ENCODE results near the gene CGB3.

Gene CGB3

DNA sequence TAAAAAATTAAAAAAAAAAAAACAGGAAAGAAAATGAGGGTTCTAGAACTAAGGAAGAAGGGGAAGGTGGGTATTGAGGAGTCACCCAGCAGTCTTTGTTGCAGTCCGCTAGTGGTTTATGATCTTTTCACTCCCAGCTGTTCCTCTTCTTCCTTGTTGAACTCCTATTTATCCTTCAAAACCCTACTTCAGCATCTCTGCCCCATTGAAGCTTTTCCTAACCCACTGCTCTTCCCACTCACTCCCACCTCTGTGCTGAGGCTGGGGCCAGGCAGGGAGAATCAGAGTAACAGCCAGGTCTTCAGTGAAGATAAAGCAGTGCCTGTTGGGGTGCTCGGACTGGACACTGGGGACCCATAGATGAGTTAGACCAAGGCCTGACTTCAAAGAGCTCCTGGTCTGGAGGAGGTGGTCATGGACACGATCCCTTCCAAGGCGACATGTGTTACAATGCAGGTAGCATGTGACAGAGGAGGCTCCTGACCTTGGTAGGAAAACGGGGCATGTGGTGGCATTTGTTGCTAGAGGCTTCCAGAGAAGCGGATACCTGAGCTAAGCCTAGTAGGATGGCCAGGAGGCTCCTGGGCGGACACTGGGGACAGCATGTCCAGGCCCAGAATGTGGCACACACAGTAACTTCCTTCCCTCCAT, 19.0 kb downstream of the CGB3 start (continued):
- TF ChIP-seq ZNF274 (IDR thresholded peaks at IDR 0.05; ENCODE audit: low read length) (no peak), ZNF274 (tag by site-specific recombination; IDR thresholded peaks at IDR 0.05; ENCODE audit: borderline replicate concordance) (no peak), ZNF311 (tag by site-specific recombination; IDR thresholded peaks at IDR 0.05; ENCODE audit: borderline replicate concordance) (no peak), ZNF621 (tag by site-specific recombination; IDR thresholded peaks at IDR 0.05) (no peak), EGR2 (tag by site-specific recombination; IDR thresholded peaks at IDR 0.05; ENCODE audit: low read depth) (peak; percentile 39; the same call in 1 of the 2 replicates)
- TF ChIP-seq, protein P1, sequence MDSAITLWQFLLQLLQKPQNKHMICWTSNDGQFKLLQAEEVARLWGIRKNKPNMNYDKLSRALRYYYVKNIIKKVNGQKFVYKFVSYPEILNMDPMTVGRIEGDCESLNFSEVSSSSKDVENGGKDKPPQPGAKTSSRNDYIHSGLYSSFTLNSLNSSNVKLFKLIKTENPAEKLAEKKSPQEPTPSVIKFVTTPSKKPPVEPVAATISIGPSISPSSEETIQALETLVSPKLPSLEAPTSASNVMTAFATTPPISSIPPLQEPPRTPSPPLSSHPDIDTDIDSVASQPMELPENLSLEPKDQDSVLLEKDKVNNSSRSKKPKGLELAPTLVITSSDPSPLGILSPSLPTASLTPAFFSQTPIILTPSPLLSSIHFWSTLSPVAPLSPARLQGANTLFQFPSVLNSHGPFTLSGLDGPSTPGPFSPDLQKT (IDR thresholded peaks at IDR 0.05; ENCODE audit: borderline replicate concordance, low read depth, low read length): no peak
- TF ChIP-seq, protein P2, sequence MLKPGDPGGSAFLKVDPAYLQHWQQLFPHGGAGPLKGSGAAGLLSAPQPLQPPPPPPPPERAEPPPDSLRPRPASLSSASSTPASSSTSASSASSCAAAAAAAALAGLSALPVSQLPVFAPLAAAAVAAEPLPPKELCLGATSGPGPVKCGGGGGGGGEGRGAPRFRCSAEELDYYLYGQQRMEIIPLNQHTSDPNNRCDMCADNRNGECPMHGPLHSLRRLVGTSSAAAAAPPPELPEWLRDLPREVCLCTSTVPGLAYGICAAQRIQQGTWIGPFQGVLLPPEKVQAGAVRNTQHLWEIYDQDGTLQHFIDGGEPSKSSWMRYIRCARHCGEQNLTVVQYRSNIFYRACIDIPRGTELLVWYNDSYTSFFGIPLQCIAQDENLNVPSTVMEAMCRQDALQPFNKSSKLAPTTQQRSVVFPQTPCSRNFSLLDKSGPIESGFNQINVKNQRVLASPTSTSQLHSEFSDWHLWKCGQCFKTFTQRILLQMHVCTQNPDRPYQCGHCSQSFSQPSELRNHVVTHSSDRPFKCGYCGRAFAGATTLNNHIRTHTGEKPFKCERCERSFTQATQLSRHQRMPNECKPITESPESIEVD (tag by site-specific recombination; IDR thresholded peaks at IDR 0.05): no peak
- TF ChIP-seq, protein P3, sequence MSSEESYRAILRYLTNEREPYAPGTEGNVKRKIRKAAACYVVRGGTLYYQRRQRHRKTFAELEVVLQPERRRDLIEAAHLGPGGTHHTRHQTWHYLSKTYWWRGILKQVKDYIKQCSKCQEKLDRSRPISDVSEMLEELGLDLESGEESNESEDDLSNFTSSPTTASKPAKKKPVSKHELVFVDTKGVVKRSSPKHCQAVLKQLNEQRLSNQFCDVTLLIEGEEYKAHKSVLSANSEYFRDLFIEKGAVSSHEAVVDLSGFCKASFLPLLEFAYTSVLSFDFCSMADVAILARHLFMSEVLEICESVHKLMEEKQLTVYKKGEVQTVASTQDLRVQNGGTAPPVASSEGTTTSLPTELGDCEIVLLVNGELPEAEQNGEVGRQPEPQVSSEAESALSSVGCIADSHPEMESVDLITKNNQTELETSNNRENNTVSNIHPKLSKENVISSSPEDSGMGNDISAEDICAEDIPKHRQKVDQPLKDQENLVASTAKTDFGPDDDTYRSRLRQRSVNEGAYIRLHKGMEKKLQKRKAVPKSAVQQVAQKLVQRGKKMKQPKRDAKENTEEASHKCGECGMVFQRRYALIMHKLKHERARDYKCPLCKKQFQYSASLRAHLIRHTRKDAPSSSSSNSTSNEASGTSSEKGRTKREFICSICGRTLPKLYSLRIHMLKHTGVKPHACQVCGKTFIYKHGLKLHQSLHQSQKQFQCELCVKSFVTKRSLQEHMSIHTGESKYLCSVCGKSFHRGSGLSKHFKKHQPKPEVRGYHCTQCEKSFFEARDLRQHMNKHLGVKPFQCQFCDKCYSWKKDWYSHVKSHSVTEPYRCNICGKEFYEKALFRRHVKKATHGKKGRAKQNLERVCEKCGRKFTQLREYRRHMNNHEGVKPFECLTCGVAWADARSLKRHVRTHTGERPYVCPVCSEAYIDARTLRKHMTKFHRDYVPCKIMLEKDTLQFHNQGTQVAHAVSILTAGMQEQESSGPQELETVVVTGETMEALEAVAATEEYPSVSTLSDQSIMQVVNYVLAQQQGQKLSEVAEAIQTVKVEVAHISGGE (tag by site-specific recombination; conservative IDR thresholded peaks at IDR 0.05; ENCODE audit: low read depth): no peak
- TF ChIP-seq, protein P4, sequence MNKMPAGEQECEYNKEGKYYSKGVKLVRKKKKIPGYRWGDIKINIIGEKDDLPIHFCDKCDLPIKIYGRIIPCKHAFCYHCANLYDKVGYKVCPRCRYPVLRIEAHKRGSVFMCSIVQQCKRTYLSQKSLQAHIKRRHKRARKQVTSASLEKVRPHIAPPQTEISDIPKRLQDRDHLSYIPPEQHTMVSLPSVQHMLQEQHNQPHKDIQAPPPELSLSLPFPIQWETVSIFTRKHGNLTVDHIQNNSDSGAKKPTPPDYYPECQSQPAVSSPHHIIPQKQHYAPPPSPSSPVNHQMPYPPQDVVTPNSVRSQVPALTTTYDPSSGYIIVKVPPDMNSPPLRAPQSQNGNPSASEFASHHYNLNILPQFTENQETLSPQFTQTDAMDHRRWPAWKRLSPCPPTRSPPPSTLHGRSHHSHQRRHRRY (tag by site-specific recombination; IDR thresholded peaks at IDR 0.05): no peak

DNA sequence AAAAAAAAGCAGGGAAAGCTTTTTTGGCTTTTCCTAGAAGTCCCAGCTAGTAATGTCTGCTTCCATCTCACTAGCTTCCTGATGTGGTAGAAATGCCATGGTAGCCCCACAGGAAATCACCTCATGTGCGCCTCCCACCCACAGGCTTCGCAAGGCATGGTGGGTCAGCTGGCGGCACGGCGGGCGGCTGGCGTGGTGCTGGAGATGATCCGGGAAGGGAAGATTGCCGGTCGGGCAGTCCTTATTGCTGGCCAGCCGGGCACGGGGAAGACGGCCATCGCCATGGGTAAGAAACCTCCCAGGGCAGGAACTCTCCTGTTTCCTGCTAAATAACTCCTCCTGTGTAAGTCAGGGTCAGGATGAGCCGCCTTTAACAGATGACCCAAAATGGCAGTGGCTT, 20.0 kb downstream of the CGB3 start:
- ChIA-PET CTCF (interaction anchor here (1.0 to 3.2 kb wide), 3 partner anchors 11 to 102 kb away, joined by 4 to 23 read pairs (median 9); partner anchors contain the start of genes GYS1 and RUVBL2), POLR2A (no interaction called here)
- Histone ChIP-seq H3K27ac (ENCODE audit: extremely low read depth, low read depth, low read length) (no peak overlapping the region), H3K4me1 (ENCODE audit: control insufficient read depth, insufficient read depth, low read length) (no peaks in the 10 kb centered on the region), H3K36me3 (ENCODE audit: control insufficient read depth in 2 of 2, insufficient read depth in 1 of 2, low read length in 2 of 2) (peaks cover 65 to 71% of the 10 kb centered on the region in 2 experiments), H3K4me3 (ENCODE audit: low read depth, low read length) (no peak overlapping the region), H3K9me3 (ENCODE audit: control insufficient read depth, insufficient read depth, low read depth, low read length) (no peaks in the 10 kb centered on the region)
- TF ChIP-seq HOXC10 (CRISPR knock-in tag; IDR thresholded peaks at IDR 0.05): no peak

DNA sequence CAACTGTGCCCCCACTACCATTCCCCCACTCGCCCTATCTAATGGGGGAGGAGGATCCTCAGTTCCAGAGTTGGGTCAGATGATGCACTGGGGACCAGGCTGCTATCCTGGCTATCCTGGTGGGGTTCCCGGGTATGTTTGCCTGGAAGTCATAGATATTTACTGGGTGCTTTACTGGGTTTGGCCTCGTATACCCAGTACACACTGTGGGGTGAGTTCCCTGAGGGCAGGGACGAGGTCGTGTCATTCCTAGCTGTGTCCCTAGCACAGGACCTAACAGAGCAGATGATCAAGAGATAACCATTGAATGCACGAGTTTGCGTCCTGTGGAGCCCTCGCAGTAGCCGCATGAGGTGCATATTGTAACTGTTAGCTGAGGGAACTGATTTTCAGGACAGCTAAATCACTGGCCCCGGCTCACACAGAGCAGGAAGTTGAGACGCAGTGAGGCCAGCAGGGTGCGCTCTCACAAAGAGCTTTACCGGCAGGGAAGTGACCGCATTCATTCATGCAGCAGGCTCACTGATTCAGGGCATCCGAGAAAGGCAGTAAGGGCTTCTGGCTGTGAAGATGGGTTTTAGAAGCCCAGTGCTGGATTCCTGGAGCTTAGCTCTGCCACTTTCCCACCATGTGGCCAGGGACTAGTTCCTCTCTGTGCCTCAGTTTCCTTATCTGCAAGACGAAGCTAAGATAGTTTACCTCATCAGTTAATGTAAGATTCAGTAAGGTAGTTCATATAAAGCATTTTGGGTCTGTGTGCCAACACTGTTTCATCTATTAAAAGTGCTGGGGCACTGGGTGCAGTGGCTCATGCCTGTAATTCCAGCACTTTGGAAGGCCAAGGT, 24.4 kb downstream of the CGB3 start:
- Histone ChIP-seq H3K9me3 (ENCODE audit: control insufficient read depth, insufficient read depth, low read depth, low read length) (no peaks in the 10 kb centered on the region), H3K36me3 (ENCODE audit: control insufficient read depth in 2 of 2, insufficient read depth in 1 of 2, low read length in 2 of 2) (peaks cover 42 to 47% of the 10 kb centered on the region in 2 experiments), H3K27ac (ENCODE audit: extremely low read depth, low read depth, low read length) (no peak overlapping the region), H3K4me1 (ENCODE audit: control insufficient read depth, insufficient read depth, low read length) (0 out of 2 replicates have a peak, but pooled peaks cover 3% of the 10 kb centered on the region), H3K4me3 (ENCODE audit: low read depth, low read length) (no peak overlapping the region)
- POLR2A ChIA-PET: interaction anchor here (0.5 to 1.4 kb wide), 10 partner anchors 10 to 354 kb away, joined by 3 to 7 read pairs (median 3); partner anchors contain the start of gene IZUMO1
- CTCF ChIA-PET: interaction anchor here (0.6 to 5.5 kb wide), 53 partner anchors 11 to 847 kb away, joined by 3 to 133 read pairs (median 4); partner anchors contain the start of genes BAX and KCNA7
- TF ChIP-seq ZNF266 (tag by site-specific recombination; IDR thresholded peaks at IDR 0.05; ENCODE audit: low read depth): no peak
- no peak for TF ChIP-seq ZNF707 (tag by site-specific recombination; IDR thresholded peaks at IDR 0.05)
- TF ChIP-seq, protein P5, sequence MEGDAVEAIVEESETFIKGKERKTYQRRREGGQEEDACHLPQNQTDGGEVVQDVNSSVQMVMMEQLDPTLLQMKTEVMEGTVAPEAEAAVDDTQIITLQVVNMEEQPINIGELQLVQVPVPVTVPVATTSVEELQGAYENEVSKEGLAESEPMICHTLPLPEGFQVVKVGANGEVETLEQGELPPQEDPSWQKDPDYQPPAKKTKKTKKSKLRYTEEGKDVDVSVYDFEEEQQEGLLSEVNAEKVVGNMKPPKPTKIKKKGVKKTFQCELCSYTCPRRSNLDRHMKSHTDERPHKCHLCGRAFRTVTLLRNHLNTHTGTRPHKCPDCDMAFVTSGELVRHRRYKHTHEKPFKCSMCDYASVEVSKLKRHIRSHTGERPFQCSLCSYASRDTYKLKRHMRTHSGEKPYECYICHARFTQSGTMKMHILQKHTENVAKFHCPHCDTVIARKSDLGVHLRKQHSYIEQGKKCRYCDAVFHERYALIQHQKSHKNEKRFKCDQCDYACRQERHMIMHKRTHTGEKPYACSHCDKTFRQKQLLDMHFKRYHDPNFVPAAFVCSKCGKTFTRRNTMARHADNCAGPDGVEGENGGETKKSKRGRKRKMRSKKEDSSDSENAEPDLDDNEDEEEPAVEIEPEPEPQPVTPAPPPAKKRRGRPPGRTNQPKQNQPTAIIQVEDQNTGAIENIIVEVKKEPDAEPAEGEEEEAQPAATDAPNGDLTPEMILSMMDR (tag by site-specific recombination; IDR thresholded peaks at IDR 0.05): peak; percentile 59; the same call in 1 of the 2 replicates
- TF ChIP-seq ZNF677 (tag by site-specific recombination; IDR thresholded peaks at IDR 0.05): no peak
- TF ChIP-seq ZIC2 (tag by site-specific recombination; IDR thresholded peaks at IDR 0.05): peak; percentile 79
- TF ChIP-seq, protein P6, sequence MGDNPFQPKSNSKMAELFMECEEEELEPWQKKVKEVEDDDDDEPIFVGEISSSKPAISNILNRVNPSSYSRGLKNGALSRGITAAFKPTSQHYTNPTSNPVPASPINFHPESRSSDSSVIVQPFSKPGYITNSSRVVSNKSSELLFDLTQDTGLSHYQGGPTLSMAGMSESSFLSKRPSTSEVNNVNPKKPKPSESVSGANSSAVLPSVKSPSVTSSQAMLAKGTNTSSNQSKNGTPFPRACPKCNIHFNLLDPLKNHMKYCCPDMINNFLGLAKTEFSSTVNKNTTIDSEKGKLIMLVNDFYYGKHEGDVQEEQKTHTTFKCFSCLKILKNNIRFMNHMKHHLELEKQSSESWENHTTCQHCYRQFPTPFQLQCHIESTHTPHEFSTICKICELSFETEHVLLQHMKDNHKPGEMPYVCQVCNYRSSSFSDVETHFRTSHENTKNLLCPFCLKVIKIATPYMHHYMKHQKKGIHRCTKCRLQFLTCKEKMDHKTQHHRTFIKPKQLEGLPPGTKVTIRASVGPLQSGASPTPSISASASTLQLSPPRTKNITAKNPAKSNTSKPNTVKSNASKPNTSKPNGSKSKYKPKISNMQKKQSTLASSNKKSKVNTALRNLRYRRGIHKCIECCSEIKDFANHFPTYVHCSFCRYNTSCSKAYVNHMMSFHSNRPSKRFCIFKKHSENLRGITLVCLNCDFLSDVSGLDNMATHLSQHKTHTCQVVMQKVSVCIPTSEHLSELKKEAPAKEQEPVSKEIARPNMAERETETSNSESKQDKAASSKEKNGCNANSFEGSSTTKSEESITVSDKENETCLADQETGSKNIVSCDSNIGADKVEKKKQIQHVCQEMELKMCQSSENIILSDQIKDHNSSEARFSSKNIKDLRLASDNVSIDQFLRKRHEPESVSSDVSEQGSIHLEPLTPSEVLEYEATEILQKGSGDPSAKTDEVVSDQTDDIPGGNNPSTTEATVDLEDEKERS (tag by site-specific recombination; IDR thresholded peaks at IDR 0.05): no peak
- peak; percentile 41 for TF ChIP-seq ZNF654 (tag by site-specific recombination; IDR thresholded peaks at IDR 0.05; ENCODE audit: low read depth)

Measured in HEK293 (cell line).